IMR-90 (cell line): ENCODE data around the gene MED12L. TPM values are rescaled to one million over a fixed set of nuclear protein-coding genes. Genes with fewer than 3 reads are reported as not detected.

Experiments used
- ATAC-seq: fragments of 200-7000 bp; cut with Tn5 transposase; 2 replicates; pipeline ENCODE4 v1.9.1; 2020; ENCODE audit warnings: low read depth, mild to moderate bottlenecking, moderate library complexity
- BruUV-seq: library from RNA; stranded (reverse); fragments of 400-500 nt; replicated peaks from 2 replicates; lab custom pipeline; 2021; lab: Mats Ljungman, UMichigan
- CTCF ChIA-PET: fragments of 300-600 bp; formaldehyde crosslinking; extraction: SDS; loops from one replicate; lab custom pipeline; 2021; ENCODE audit warnings: antibody characterized with exemption; lab: Yijun Ruan, JAX
- POLR2A ChIA-PET: fragments of 300-600 bp; sonication (Branson Sonifier 250); formaldehyde crosslinking; loops from one replicate; lab custom pipeline; 2022; ENCODE audit warnings: antibody characterized with exemption; ENCODE audit not compliant: unreplicated experiment; lab: Charles Lee
- DNase-seq: peaks from one replicate; pipeline ENCODE4 v3.0.0; 2013
- H2AFZ ChIP-seq: replicated peaks from 2 replicates; pipeline ENCODE3; 2013; ENCODE audit warnings: low read length, mild to moderate bottlenecking; ENCODE audit not compliant: poor library complexity
- H2AK5ac ChIP-seq: 2 replicates; pipeline ENCODE4 v1.6.1; 2013; ENCODE audit warnings: low read depth, low read length, inconsistent platforms
- H2AK9ac ChIP-seq: replicated peaks from 2 replicates; pipeline ENCODE3; 2013; ENCODE audit warnings: mild to moderate bottlenecking, low read depth, low read length, moderate library complexity; ENCODE audit not compliant: poor library complexity
- H2BK120ac ChIP-seq: 2 replicates; pipeline ENCODE4 v1.6.1; 2013; ENCODE audit warnings: low read depth, low read length, inconsistent platforms
- H2BK15ac ChIP-seq: 3 replicates; pipeline ENCODE4 v1.6.1; 2013; ENCODE audit warnings: low read depth, low read length, inconsistent platforms
- H2BK20ac ChIP-seq: 2 replicates; pipeline ENCODE4 v1.6.1; 2013; ENCODE audit warnings: low read depth, mild to moderate bottlenecking, inconsistent platforms, low read length, moderate library complexity
- H2BK5ac ChIP-seq: 2 replicates; pipeline ENCODE4 v1.6.1; 2013; ENCODE audit warnings: mild to moderate bottlenecking, low read depth, low read length, inconsistent platforms; ENCODE audit not compliant: poor library complexity, severe bottlenecking
- H3K14ac ChIP-seq: replicated peaks from 2 replicates; pipeline ENCODE4 v1.6.1; 2013; ENCODE audit warnings: low read depth, low read length, inconsistent platforms
- H3K18ac ChIP-seq: 2 replicates; pipeline ENCODE4 v1.6.1; 2013; ENCODE audit warnings: low read depth, low read length, control low read depth
- H3K23ac ChIP-seq: 2 replicates; pipeline ENCODE4 v1.6.1; 2013; ENCODE audit warnings: low read depth, low read length, inconsistent platforms
- H3K27ac ChIP-seq: 2 replicates; pipeline ENCODE4 v1.5.1; 2013; ENCODE audit warnings: mild to moderate bottlenecking, control low read depth, low read length; ENCODE audit not compliant: insufficient read depth
- H3K27me3 ChIP-seq: 2 replicates; pipeline ENCODE4 v1.6.1; 2013; ENCODE audit warnings: low read length; ENCODE audit not compliant: control insufficient read depth, insufficient read depth
- H3K36me3 ChIP-seq: 2 replicates; pipeline ENCODE4 v1.6.1; 2013; ENCODE audit warnings: low read length, mixed read lengths; ENCODE audit not compliant: control insufficient read depth, insufficient read depth
- H3K4ac ChIP-seq: 2 replicates; pipeline ENCODE4 v1.6.1; 2013; ENCODE audit warnings: low read depth, low read length, inconsistent platforms
- H3K4me1 ChIP-seq: 2 replicates; pipeline ENCODE4 v1.6.1; 2013; ENCODE audit warnings: low read length, mixed read lengths; ENCODE audit not compliant: control insufficient read depth, insufficient read depth
- H3K4me2 ChIP-seq: 2 replicates; pipeline ENCODE4 v1.6.1; 2013; ENCODE audit warnings: low read depth, mild to moderate bottlenecking, control low read depth, low read length, moderate library complexity
- H3K4me3 ChIP-seq: 2 replicates; pipeline ENCODE4 v1.5.1; 2013; ENCODE audit warnings: low read depth, mild to moderate bottlenecking, control low read depth, low read length, moderate library complexity; ENCODE audit not compliant: insufficient read depth
- H3K56ac ChIP-seq: 2 replicates; pipeline ENCODE4 v1.6.1; 2013; ENCODE audit warnings: low read length, inconsistent platforms; ENCODE audit not compliant: insufficient read depth; ENCODE audit errors: extremely low read depth
- H3K79me1 ChIP-seq, 2 experiments: 2 replicates each; pipeline ENCODE4 v1.6.1; 2013; ENCODE audit warnings: low read length in 2 of 2, inconsistent platforms in 1 of 2, low read depth in 1 of 2
- H3K9ac ChIP-seq: 2 replicates; pipeline ENCODE4 v1.6.1; 2013; ENCODE audit warnings: low read depth, low read length, control low read depth
- H3K9me1 ChIP-seq: 2 replicates; pipeline ENCODE4 v1.6.1; 2013; ENCODE audit warnings: low read length, inconsistent platforms; ENCODE audit not compliant: insufficient read depth
- H3K9me3 ChIP-seq: 2 replicates; pipeline ENCODE4 v1.6.1; 2013; ENCODE audit warnings: low read length; ENCODE audit not compliant: control insufficient read depth, insufficient read depth
- H4K20me1 ChIP-seq: 2 replicates; pipeline ENCODE4 v1.6.1; 2013; ENCODE audit warnings: low read length, inconsistent platforms; ENCODE audit not compliant: insufficient read depth
- H4K5ac ChIP-seq: 2 replicates; pipeline ENCODE4 v1.6.1; 2013; ENCODE audit warnings: mild to moderate bottlenecking, low read depth, low read length, control low read depth
- H4K8ac ChIP-seq, 2 experiments: 2 replicates each; pipeline ENCODE4 v1.6.1; 2013; ENCODE audit warnings: low read depth in 2 of 2, low read length in 2 of 2, control low read depth in 1 of 2, inconsistent platforms in 1 of 2
- H4K91ac ChIP-seq: 2 replicates; pipeline ENCODE4 v1.6.1; 2013; ENCODE audit warnings: low read depth, low read length, inconsistent platforms; ENCODE audit not compliant: insufficient read depth
- BHLHE40 ChIP-seq: fragments of 150-350 bp; IDR thresholded peaks from 2 replicates; pipeline ENCODE4 v1.6.1; 2016; ENCODE audit warnings: mild to moderate bottlenecking, low read depth, low read length
- CEBPB ChIP-seq: IDR thresholded peaks from 2 replicates; pipeline ENCODE4 v1.6.1; 2012; ENCODE audit warnings: low read depth, low read length, improper control_type of control experiment
- CHD1 ChIP-seq: IDR thresholded peaks from 2 replicates; pipeline ENCODE4 v1.6.1; 2012; ENCODE audit warnings: low read depth, low read length, improper control_type of control experiment
- FOS ChIP-seq: fragments of 150-350 bp; IDR thresholded peaks from 2 replicates; pipeline ENCODE4 v1.6.1; 2016; ENCODE audit warnings: low read depth, low read length
- MAFK ChIP-seq: IDR thresholded peaks from 2 replicates; pipeline ENCODE4 v1.6.1; 2012; ENCODE audit warnings: low read depth, low read length, improper control_type of control experiment
- MAZ ChIP-seq: IDR thresholded peaks from 2 replicates; pipeline ENCODE4 v1.6.1; 2012; ENCODE audit warnings: low read depth, mild to moderate bottlenecking, low read length, improper control_type of control experiment, moderate library complexity, borderline replicate concordance
- MXI1 ChIP-seq: IDR thresholded peaks from 2 replicates; pipeline ENCODE4 v1.6.1; 2012; ENCODE audit warnings: low read depth, mild to moderate bottlenecking, low read length, moderate library complexity, borderline replicate concordance
- NFE2L2 ChIP-seq: fragments of 150-350 bp; IDR thresholded peaks from 2 replicates; pipeline ENCODE4 v1.6.1; 2016; ENCODE audit warnings: low read depth, mild to moderate bottlenecking, low read length
- POLR2A ChIP-seq: IDR thresholded peaks from 2 replicates; pipeline ENCODE4 v1.6.1; 2012; ENCODE audit warnings: mild to moderate bottlenecking, low read depth, low read length
- RAD21 ChIP-seq: IDR thresholded peaks from 2 replicates; pipeline ENCODE4 v1.6.1; 2012; ENCODE audit warnings: low read length, improper control_type of control experiment
- RCOR1 ChIP-seq: IDR thresholded peaks from 2 replicates; pipeline ENCODE4 v1.6.1; 2012; ENCODE audit warnings: mild to moderate bottlenecking, low read length, improper control_type of control experiment; ENCODE audit not compliant: insufficient replicate concordance
- RFX5 ChIP-seq: IDR thresholded peaks from 2 replicates; pipeline ENCODE4 v1.8.0; 2012; ENCODE audit warnings: low read depth, mild to moderate bottlenecking, low read length, moderate library complexity
- WGBS, 2 experiments: methylation state at CpG; one replicate each; pipeline versions ENCODE4 v1.1.5 to v1.1.7; 2013; ENCODE audit warnings: missing lambda C conversion rate in 2 of 2; ENCODE audit not compliant: insufficient read length in 1 of 2; ENCODE audit errors: extremely low coverage in 2 of 2; 5-methylcytosine and 5-hydroxymethylcytosine counted together
- dilution Hi-C: fragments of 300-500 bp; cut with HindIII; formaldehyde crosslinking; loops from one replicate; pipeline ENCODE4 v1.14.3; 2018; ENCODE audit warnings: low sequenced_read_pairs; ENCODE audit not compliant: unreplicated experiment
- in situ Hi-C: fragments of 300-500 bp; cut with MboI; formaldehyde crosslinking; loops from 3 replicates; pipeline ENCODE4 v1.14.3; 2019; ENCODE audit warnings: low sequenced_read_pairs, inconsistent platforms, mixed read lengths
- intact Hi-C: fragments of 100-400 bp; cut with micrococcal nuclease; formaldehyde crosslinking; loops from 2 replicates; pipeline ENCODE4 v1.10.0; 2022
- polyA plus RNA-seq, 3 experiments: library from polyadenylated mRNA; depleted of rRNA; stranded (reverse); fragments of >200 nt; gene quantifications; 2 replicates each; pipeline ENCODE4 v1.2.3, GENCODE V29; 2012; ENCODE audit warnings: low replicate concordance in 1 of 3
- total RNA-seq: library from RNA; depleted of rRNA; stranded (reverse); fragments of >200 nt; gene quantifications from 2 replicates; pipeline ENCODE4 v1.2.3, GENCODE V29; 2012
- TF ChIP-seq, protein P1 (sequence below): fragments of 150-350 bp; IDR thresholded peaks from 2 replicates; pipeline ENCODE4 v1.6.1; 2016; ENCODE audit warnings: low read depth, mild to moderate bottlenecking, low read length, moderate library complexity, borderline replicate concordance
- TF ChIP-seq, protein P2 (sequence below): fragments of 150-350 bp; IDR thresholded peaks from 2 replicates; pipeline ENCODE4 v1.6.1; 2017; ENCODE audit warnings: mild to moderate bottlenecking, antibody characterized with exemption, low read length, low read depth

MED12L gene
- total and polyA plus RNA-seq, 2 of the 4 experiments (the other 2 are of a cell fraction) = 0.05 to 0.18 TPM

DNA sequence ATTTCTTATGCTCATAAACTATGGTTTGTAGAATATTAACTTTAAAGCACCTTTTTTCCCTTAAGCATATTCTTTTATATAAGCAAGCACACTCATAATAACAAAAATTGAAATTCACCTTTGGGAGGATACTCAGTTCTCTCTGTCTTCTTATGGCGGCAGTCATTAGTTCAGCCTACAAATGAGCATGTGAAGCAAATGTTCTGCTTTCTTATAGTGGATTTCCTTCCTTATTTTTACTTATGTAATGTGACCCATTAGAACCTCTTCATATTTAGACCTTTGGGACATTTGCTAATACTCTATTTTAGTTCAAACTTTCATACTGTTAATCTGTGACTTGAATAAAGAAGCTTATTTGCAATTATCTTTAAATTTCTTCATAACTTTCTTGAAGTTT lies 243.9 kb downstream of the MED12L start, which contains the start of gene P2RY13:
Gene P2RY13 (minus strand): TSS at position 187 of the 400 bp plus-strand sequence. CDS start 21 bp downstream, at position 166.
- H4K5ac ChIP-seq = no peak within 1 kb of the TSS
- H3K14ac ChIP-seq = no peak within 1 kb of the TSS
- no peak within 1 kb of the TSS for H3K4me3 ChIP-seq
- no TSS peak for BruUV-seq
- ChIA-PET CTCF (no interaction called here), POLR2A (no interaction called here)
- no peak within 1 kb of the TSS for H3K4ac ChIP-seq
- intact Hi-C loops = no loop called here
- H2BK20ac ChIP-seq = peak within 1 kb of the TSS; percentile 29; the same call in 1 of the 2 replicates
- H2AK5ac ChIP-seq = no peak within 1 kb of the TSS
- no peak within 1 kb of the TSS for H3K9ac ChIP-seq
- no peaks in the 10 kb centered on the region for H4K20me1 ChIP-seq
- no peak within 1 kb of the TSS for H2AFZ ChIP-seq
- in situ Hi-C loops = no loop called here
- H4K8ac ChIP-seq = no peak within 1 kb of the TSS
- no peaks in the 10 kb centered on the region for H3K9me1 ChIP-seq
- no peak within 1 kb of the TSS for H3K4me2 ChIP-seq
- H3K79me1 ChIP-seq = no peaks in the 10 kb centered on the region
- DNase-seq (no peak), ATAC-seq (no peak)
- no peak within 1 kb of the TSS for H2BK5ac ChIP-seq
- no peak within 1 kb of the TSS for H4K91ac ChIP-seq
- no CpG with 5 or more reads among the region's 1 CpG for WGBS, 2 experiments
- no peak within 1 kb of the TSS for H3K27ac ChIP-seq
- H3K23ac ChIP-seq = no peak within 1 kb of the TSS
- no peak for TF ChIP-seq MAZ
- no peak for TF ChIP-seq NFE2L2
- TF ChIP-seq BHLHE40 = no peak
- TF ChIP-seq CHD1 = no peak
- TF ChIP-seq MAFK = no peak
- no peak for TF ChIP-seq RCOR1
- TF ChIP-seq, protein P1, sequence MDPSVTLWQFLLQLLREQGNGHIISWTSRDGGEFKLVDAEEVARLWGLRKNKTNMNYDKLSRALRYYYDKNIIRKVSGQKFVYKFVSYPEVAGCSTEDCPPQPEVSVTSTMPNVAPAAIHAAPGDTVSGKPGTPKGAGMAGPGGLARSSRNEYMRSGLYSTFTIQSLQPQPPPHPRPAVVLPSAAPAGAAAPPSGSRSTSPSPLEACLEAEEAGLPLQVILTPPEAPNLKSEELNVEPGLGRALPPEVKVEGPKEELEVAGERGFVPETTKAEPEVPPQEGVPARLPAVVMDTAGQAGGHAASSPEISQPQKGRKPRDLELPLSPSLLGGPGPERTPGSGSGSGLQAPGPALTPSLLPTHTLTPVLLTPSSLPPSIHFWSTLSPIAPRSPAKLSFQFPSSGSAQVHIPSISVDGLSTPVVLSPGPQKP = no peak
- TF ChIP-seq FOS = no peak
- no peak for TF ChIP-seq MXI1
- no peak for TF ChIP-seq POLR2A
- TF ChIP-seq RAD21 = no peak
- TF ChIP-seq, protein P2, sequence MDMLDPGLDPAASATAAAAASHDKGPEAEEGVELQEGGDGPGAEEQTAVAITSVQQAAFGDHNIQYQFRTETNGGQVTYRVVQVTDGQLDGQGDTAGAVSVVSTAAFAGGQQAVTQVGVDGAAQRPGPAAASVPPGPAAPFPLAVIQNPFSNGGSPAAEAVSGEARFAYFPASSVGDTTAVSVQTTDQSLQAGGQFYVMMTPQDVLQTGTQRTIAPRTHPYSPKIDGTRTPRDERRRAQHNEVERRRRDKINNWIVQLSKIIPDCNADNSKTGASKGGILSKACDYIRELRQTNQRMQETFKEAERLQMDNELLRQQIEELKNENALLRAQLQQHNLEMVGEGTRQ = no peak
- no peak for TF ChIP-seq RFX5
- no peak for TF ChIP-seq CEBPB
- no peak within 1 kb of the TSS for H3K18ac ChIP-seq
- no peak within 1 kb of the TSS for H2BK15ac ChIP-seq
- no peak within 1 kb of the TSS for H2AK9ac ChIP-seq
- peaks cover 2% of the 10 kb centered on the region; the same call in 1 of the 2 replicates for H3K4me1 ChIP-seq
- H3K9me3 ChIP-seq = no peaks in the 10 kb centered on the region
- no peaks in the 10 kb centered on the region for H3K36me3 ChIP-seq
- no peaks in the 10 kb centered on the region for H3K27me3 ChIP-seq
- dilution Hi-C loops = no loop called here
- no peak within 1 kb of the TSS for H2BK120ac ChIP-seq
- no peak within 1 kb of the TSS for H3K56ac ChIP-seq
